K562 (cell line): ENCODE results near the gene PLXNB1. TPM values are rescaled to one million over a fixed set of nuclear protein-coding genes. Genes with fewer than 3 reads are reported as not detected.

Experiments
- CHD7 ChIP-seq: fragments of 200-600 bp; sonication (generic); IDR thresholded peaks from one replicate; pipeline ENCODE4 v1.6.1; 2012; ENCODE audit warnings: mild to moderate bottlenecking, low read depth, low read length, inconsistent platforms
- polyA plus RNA-seq, 8 experiments: library from polyadenylated mRNA; depleted of rRNA in 4 of 8; stranded (reverse) in 5 of 8; unstranded in 3 of 8; fragments of >200 nt; fragmentation: Nextera tagmentation in 2 of 8; fragmentation: Illumina TruSeq in 1 of 8; extraction: Ambion mirVana in 2 of 8; extraction: Trizol in 1 of 8; gene quantifications; 2 replicates each; pipeline versions ENCODE4 v1.2.1 to v1.2.3, GENCODE V29; 2011 to 2014; ENCODE audit warnings: inconsistent platforms in 1 of 8, missing spikeins in 1 of 8
- total RNA-seq, 7 experiments: library from RNA; depleted of rRNA in 6 of 7; stranded (reverse); fragments of >200 nt in 6 of 7; fragmentation: Illumina TruSeq in 2 of 7; extraction: Trizol in 2 of 7; gene quantifications; 2 replicates each; pipeline versions ENCODE4 v1.2.1 to v1.2.3, GENCODE V29; 2011 to 2021; ENCODE audit warnings: low replicate concordance in 1 of 7

The PLXNB1 gene
- total and polyA plus RNA-seq, 9 of the 15 experiments (the other 6 are each of a cell fraction or from before 2014, with no cell fraction given): 0.17 to 17.4 (median 6.0) TPM

GRCh38 chr3:48416546-48416945, 13.3 kb downstream of the PLXNB1 start (continued):
- no peak for TF ChIP-seq CHD7
- TF ChIP-seq, all 486 proteins: peak for 0
